Neutrophil (primary cell): Measurements from ENCODE around the gene ADSL.

ENCODE experiments used
- H3K27ac ChIP-seq: fragments of 200-600 bp; sonication (generic); 2 replicates; pipeline ENCODE4 v1.5.1; 2016; ENCODE audit warnings: mild to moderate bottlenecking, moderate library complexity
- H3K27me3 ChIP-seq: fragments of 200-600 bp; sonication (generic); 2 replicates; pipeline ENCODE4 v1.6.0; 2016; ENCODE audit warnings: mild to moderate bottlenecking
- H3K36me3 ChIP-seq: fragments of 200-600 bp; sonication (generic); 2 replicates; pipeline ENCODE4 v1.5.1; 2017
- H3K4me1 ChIP-seq, 2 experiments: fragments of 200-600 bp in 1 of 2; sonication (generic) in 1 of 2; 1 replicate in 1 of 2; 2 replicates in 1 of 2; pipeline versions ENCODE4 v1.5.1 to v1.6.1; 2013 to 2016; ENCODE audit warnings: low read depth in 1 of 2, low read length in 1 of 2, mild to moderate bottlenecking in 1 of 2, moderate library complexity in 1 of 2; ENCODE audit not compliant: control insufficient read depth in 1 of 2, insufficient read depth in 1 of 2
- H3K4me3 ChIP-seq, 2 experiments: fragments of 200-600 bp in 1 of 2; sonication (generic) in 1 of 2; 1 replicate in 1 of 2; 2 replicates in 1 of 2; pipeline ENCODE4 v1.5.1; 2013 to 2016; ENCODE audit warnings: low read depth in 1 of 2, low read length in 1 of 2, mild to moderate bottlenecking in 1 of 2, moderate library complexity in 1 of 2
- H3K9me3 ChIP-seq: fragments of 200-600 bp; sonication (generic); 2 replicates; pipeline ENCODE4 v1.5.1; 2016
- CTCF ChIP-seq: fragments of 200-600 bp; sonication (generic); IDR thresholded peaks from 2 replicates; pipeline ENCODE4 v1.5.1; 2016; ENCODE audit warnings: antibody characterized with exemption

ADSL gene

GRCh38 chr22:40416267-40416570 lies 69.9 kb downstream of the ADSL start:
- Histone ChIP-seq H3K4me1 (peaks cover 23 to 29% of the 10 kb centered on the region in 2 experiments), H3K36me3 (peaks cover 99% of the 10 kb centered on the region), H3K4me3 (no peak overlapping the region), H3K27ac (peak overlapping the region; percentile 85), H3K27me3 (no peaks in the 10 kb centered on the region), H3K9me3 (no peaks in the 10 kb centered on the region)
- TF ChIP-seq CTCF, result no peak

GRCh38 chr22:40416636-40417035 lies 70.3 kb downstream of the ADSL start:
- Histone ChIP-seq H3K4me1 (peaks cover 23 to 29% of the 10 kb centered on the region in 2 experiments), H3K36me3 (peaks cover 99% of the 10 kb centered on the region)

DNA sequence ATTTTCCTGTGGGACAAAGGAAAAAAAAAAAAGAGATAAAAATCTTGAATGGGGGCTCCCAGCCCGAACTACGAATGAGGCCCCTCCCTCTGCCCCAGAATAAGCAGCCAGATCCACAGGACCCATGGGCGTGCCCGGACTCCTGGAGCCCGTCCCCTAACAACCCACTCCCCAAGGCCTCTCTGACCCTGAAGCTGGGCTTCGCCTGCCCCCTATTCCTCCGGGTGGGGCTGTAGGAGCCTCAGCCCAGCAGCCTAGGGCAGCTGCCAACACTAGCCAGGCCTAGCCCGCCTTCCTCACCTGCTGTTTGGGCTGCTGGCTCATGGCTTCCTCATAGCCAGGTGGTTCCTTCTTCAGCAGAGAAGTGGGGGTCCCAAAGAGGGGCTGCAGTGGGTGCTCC lies 70.7 kb downstream of the ADSL start:
- Histone ChIP-seq H3K27me3 (no peaks in the 10 kb centered on the region), H3K9me3 (no peaks in the 10 kb centered on the region), H3K4me1 (peaks cover 23 to 26% of the 10 kb centered on the region in 2 experiments), H3K36me3 (peaks cover 99% of the 10 kb centered on the region), H3K4me3 (no peak overlapping the region), H3K27ac (peak overlapping the region; percentile 85)
- TF ChIP-seq CTCF, result no peak

More at GRCh38 chr22:40416636-40417035, 70.3 kb downstream of the ADSL start:
- Histone ChIP-seq H3K27me3 (no peaks in the 10 kb centered on the region), H3K4me3 (no peak overlapping the region), H3K9me3 (no peaks in the 10 kb centered on the region), H3K27ac (peak overlapping the region; percentile 85)
- TF ChIP-seq CTCF, result no peak

GRCh38 chr22:40417881-40418280 lies 71.6 kb downstream of the ADSL start:
- Histone ChIP-seq H3K9me3 (no peaks in the 10 kb centered on the region), H3K27me3 (no peaks in the 10 kb centered on the region), H3K27ac (peak overlapping the region; percentile 85), H3K4me1 (peaks cover 18% of the 10 kb centered on the region in 2 experiments), H3K4me3 (no peak overlapping the region), H3K36me3 (peaks cover 99% of the 10 kb centered on the region)
- no peak for TF ChIP-seq CTCF

- no peaks in the 10 kb centered on the region for H3K27me3 ChIP-seq
- TF ChIP-seq CTCF, result no peak
- H3K27ac ChIP-seq, result peak overlapping the region; percentile 85
- peaks cover 18 to 21% of the 10 kb centered on the region in 2 experiments for H3K4me1 ChIP-seq
- H3K36me3 ChIP-seq, result peaks cover 100% of the 10 kb centered on the region
- H3K9me3 ChIP-seq, result no peaks in the 10 kb centered on the region
- H3K4me3 ChIP-seq, result no peak overlapping the region
Measured at GRCh38 chr22:40418366-40419201, 72.3 kb downstream of the ADSL start.
